Fibroblast of lung (primary cell): Measurements from ENCODE around the gene ATOSB. TPM values are rescaled to one million over a fixed set of nuclear protein-coding genes. Genes with fewer than 3 reads are reported as not detected.

Experiments used
- DNase-seq, 2 donors: peaks; one replicate each; pipeline versions ENCODE4 v3.0.0 to v3.0.0-alpha.2; 2010; ENCODE audit warnings: low read depth in 2 of 2
- H2AFZ ChIP-seq: 2 replicates; pipeline ENCODE4 v1.5.1; 2012; ENCODE audit warnings: low read length, control low read depth, inconsistent platforms
- H3K27ac ChIP-seq: 2 replicates; pipeline ENCODE4 v1.5.1; 2011; ENCODE audit warnings: low read length, control low read depth; ENCODE audit not compliant: insufficient read depth
- H3K27me3 ChIP-seq: 2 replicates; pipeline ENCODE4 v1.5.1; 2011; ENCODE audit warnings: mild to moderate bottlenecking, low read length; ENCODE audit not compliant: control insufficient read depth, insufficient read depth
- H3K36me3 ChIP-seq: 2 replicates; pipeline ENCODE4 v1.5.1; 2011; ENCODE audit warnings: low read length; ENCODE audit not compliant: control insufficient read depth, insufficient read depth
- H3K4me1 ChIP-seq: 2 replicates; pipeline ENCODE4 v1.5.1; 2011; ENCODE audit warnings: low read length; ENCODE audit not compliant: control insufficient read depth, insufficient read depth; ENCODE audit errors: extremely low read depth
- H3K4me2 ChIP-seq: 2 replicates; pipeline ENCODE4 v1.5.1; 2011; ENCODE audit warnings: low read length, control low read depth; ENCODE audit not compliant: insufficient read depth; ENCODE audit errors: extremely low read depth
- H3K4me3 ChIP-seq, 4 experiments: fragments of 200-600 bp in 1 of 4; sonication (generic) in 1 of 4; replicated peaks in 1 of 4; 2 replicates each; pipeline ENCODE4 v1.5.1; 2011 to 2016; ENCODE audit warnings: low read length in 4 of 4, low read depth in 3 of 4, mild to moderate bottlenecking in 3 of 4, control low read depth in 2 of 4, inconsistent platforms in 1 of 4, mixed read lengths in 1 of 4; ENCODE audit not compliant: insufficient read depth in 1 of 4; ENCODE audit errors: control extremely low read depth in 1 of 4
- H3K79me2 ChIP-seq: 2 replicates; pipeline ENCODE4 v1.5.1; 2012; ENCODE audit warnings: mild to moderate bottlenecking, low read length, inconsistent platforms; ENCODE audit not compliant: control insufficient read depth, insufficient read depth
- H3K9ac ChIP-seq: 2 replicates; pipeline ENCODE4 v1.5.1; 2011; ENCODE audit warnings: mild to moderate bottlenecking, low read length, control low read depth; ENCODE audit not compliant: insufficient read depth
- H3K9me3 ChIP-seq: 2 replicates; pipeline ENCODE4 v1.5.1; 2012; ENCODE audit warnings: low read depth, low read length; ENCODE audit not compliant: control insufficient read depth, insufficient read depth
- H4K20me1 ChIP-seq: 2 replicates; pipeline ENCODE4 v1.5.1; 2011; ENCODE audit warnings: low read length; ENCODE audit not compliant: control insufficient read depth, insufficient read depth; ENCODE audit errors: extremely low read depth
- EZH2 ChIP-seq: IDR thresholded peaks from 2 replicates; pipeline ENCODE4 v1.5.1; 2012; ENCODE audit warnings: low read length, control low read depth, mild to moderate bottlenecking; ENCODE audit errors: missing control alignments
- polyA plus RNA-seq, 2 donors: library from polyadenylated mRNA; depleted of rRNA in 1 of 2; stranded (reverse) in 1 of 2; unstranded in 1 of 2; fragments of >200 nt; gene quantifications; 2 replicates each; pipeline ENCODE4 v1.2.1, GENCODE V29; 2011 to 2012; ENCODE audit warnings: missing spikeins in 1 of 2
- total RNA-seq: library from RNA; depleted of rRNA; stranded (reverse); fragments of >200 nt; gene quantifications from 2 replicates; pipeline ENCODE4 v1.2.1, GENCODE V29; 2014
- TF ChIP-seq, protein P1 (sequence below), 2 donors: IDR thresholded peaks in 1 of 2; conservative IDR thresholded peaks in 1 of 2; 1 replicate in 1 of 2; 2 replicates in 1 of 2; pipeline ENCODE4 v1.5.1; 2011 to 2012; ENCODE audit warnings: low read length in 2 of 2, control low read depth in 1 of 2, inconsistent platforms in 1 of 2, low read depth in 1 of 2, mild to moderate bottlenecking in 1 of 2

ATOSB gene
- total and polyA plus RNA-seq, 2 donors (not counting 1 experiment from before 2014, with no cell fraction given), result 18.2 to 24.5 TPM

DNA sequence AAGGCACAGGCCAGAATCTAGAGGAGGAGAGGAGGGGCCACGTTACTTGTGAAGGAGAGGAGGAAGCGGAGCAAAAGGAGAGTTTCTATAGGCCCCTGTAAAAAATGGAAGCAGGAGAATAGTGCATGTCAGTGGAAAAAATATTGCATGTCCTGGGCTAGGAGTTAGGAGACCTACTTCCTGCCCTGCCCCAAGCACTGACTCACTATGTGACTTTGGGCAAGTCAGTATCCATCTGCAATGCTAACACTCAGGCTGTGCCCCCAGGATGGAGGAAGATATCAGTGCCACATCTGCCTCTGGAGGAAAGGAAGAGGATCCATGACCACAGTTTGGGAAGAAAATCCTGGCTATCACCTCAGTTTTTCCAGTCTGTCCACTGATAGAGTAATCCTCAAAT, 26.2 kb downstream of the ATOSB start:
- Histone ChIP-seq H3K79me2 (no peaks in the 10 kb centered on the region), H3K4me1 (no peaks in the 10 kb centered on the region), H3K27me3 (no peaks in the 10 kb centered on the region), H3K36me3 (peaks cover 6% of the 10 kb centered on the region), H3K9ac (no peak overlapping the region), H2AFZ (no peak overlapping the region), H3K4me3 (no peak overlapping the region), H3K4me2 (no peak overlapping the region), H3K27ac (no peak overlapping the region), H3K9me3 (no peaks in the 10 kb centered on the region), H4K20me1 (no peaks in the 10 kb centered on the region)
- no peak for TF ChIP-seq EZH2
- TF ChIP-seq, protein P1, sequence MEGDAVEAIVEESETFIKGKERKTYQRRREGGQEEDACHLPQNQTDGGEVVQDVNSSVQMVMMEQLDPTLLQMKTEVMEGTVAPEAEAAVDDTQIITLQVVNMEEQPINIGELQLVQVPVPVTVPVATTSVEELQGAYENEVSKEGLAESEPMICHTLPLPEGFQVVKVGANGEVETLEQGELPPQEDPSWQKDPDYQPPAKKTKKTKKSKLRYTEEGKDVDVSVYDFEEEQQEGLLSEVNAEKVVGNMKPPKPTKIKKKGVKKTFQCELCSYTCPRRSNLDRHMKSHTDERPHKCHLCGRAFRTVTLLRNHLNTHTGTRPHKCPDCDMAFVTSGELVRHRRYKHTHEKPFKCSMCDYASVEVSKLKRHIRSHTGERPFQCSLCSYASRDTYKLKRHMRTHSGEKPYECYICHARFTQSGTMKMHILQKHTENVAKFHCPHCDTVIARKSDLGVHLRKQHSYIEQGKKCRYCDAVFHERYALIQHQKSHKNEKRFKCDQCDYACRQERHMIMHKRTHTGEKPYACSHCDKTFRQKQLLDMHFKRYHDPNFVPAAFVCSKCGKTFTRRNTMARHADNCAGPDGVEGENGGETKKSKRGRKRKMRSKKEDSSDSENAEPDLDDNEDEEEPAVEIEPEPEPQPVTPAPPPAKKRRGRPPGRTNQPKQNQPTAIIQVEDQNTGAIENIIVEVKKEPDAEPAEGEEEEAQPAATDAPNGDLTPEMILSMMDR (conservative IDR thresholded peaks at IDR 0.05 in 1 of 2, IDR thresholded peaks at IDR 0.05 in 1 of 2; ENCODE audit: low read depth in 1 of 2, low read length in 2 of 2), result no peak
- DNase-seq, result no peak

DNA sequence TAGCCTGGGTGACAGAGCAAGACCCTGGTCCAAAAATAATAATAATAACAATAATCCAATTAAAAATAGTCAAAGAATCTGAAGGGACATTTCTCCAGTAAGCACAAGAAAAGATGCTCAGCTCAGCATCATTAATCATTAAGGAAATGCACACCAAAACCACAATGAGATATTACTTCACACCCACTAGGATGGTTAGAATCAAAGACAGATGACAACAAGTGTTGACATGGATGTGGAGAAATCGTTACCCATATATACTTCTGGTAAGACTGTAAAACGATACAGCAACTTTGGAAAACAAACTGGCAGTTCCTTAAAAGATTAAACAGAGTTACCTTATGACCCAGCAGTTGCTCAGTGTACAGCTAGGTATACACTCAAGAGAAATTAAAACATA, 30.6 kb downstream of the ATOSB start:
- H4K20me1 ChIP-seq, result no peaks in the 10 kb centered on the region
- H3K27me3 ChIP-seq, result no peaks in the 10 kb centered on the region
- H3K79me2 ChIP-seq, result no peaks in the 10 kb centered on the region
- TF ChIP-seq, protein P1 (conservative IDR thresholded peaks at IDR 0.05 in 1 of 2, IDR thresholded peaks at IDR 0.05 in 1 of 2; ENCODE audit: low read depth in 1 of 2, low read length in 2 of 2), result no peak
- no peak for TF ChIP-seq EZH2
- H3K4me1 ChIP-seq, result no peaks in the 10 kb centered on the region
- no peak overlapping the region for H3K4me3 ChIP-seq
- DNase-seq, result no peak
- H3K9me3 ChIP-seq, result no peaks in the 10 kb centered on the region
- H3K27ac ChIP-seq, result no peak overlapping the region
- H3K36me3 ChIP-seq, result peaks cover 4% of the 10 kb centered on the region
- H2AFZ ChIP-seq, result no peak overlapping the region
- no peak overlapping the region for H3K9ac ChIP-seq
- H3K4me2 ChIP-seq, result no peak overlapping the region

DNA sequence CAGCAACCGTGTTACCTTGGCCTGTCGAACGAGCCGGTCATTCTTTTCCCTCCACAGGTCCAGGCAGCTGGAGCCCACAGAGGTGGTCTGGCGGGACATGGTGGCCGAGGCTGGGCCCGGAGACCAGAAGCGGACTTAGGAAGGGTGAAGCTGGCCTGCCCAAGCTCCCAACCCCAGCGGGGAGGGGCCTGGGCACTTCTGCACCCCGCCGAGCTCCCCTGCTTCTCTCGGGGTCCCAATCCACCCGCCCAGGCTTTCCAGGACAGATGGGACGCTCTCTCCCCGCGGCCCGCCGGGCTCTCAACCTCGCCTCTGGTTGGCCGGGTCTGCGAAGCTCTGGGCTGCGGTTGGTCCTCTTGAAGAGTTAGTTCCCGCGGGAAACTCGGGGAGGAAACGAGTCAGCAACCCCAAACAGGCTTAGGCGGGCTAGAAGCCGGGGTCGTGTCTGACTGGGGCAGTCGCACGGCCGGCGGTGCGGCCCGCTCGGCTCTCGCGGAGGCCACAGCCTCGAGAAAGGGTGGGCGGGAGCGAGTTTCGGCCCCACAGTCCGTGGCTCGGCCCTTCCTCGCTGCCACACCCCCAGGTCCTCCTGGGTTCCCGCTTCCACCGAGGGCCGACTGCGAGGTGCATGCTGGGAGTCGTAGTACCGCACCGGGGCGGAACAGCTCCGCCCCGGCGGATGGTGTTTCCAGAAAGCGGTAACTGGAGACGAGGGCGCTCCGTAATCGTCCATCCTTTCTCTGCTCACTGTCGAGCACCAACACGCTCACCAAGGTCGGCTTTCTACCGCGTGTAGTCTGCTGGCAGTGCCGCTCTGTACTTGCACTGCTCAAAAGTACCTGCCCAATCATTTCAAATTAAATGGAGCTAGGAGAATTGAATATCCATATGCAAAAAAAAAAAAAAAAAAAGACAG, 36.0 kb downstream of the ATOSB start, which contains the start of gene FANCG:
FANCG (minus strand) TSS at position 517 of the 916 bp plus-strand sequence; CDS start at position 99, 418 bp downstream.
- TF ChIP-seq EZH2, result no peak
- TF ChIP-seq, protein P1 (conservative IDR thresholded peaks at IDR 0.05 in 1 of 2, IDR thresholded peaks at IDR 0.05 in 1 of 2; ENCODE audit: low read depth in 1 of 2, low read length in 2 of 2), result no peak
- Histone ChIP-seq H3K27ac (peak within 1 kb of the TSS; percentile 70), H3K27me3 (no peaks in the 10 kb centered on the region), H3K4me2 (peak within 1 kb of the TSS; percentile 97), H3K9me3 (no peaks in the 10 kb centered on the region), H2AFZ (peak within 1 kb of the TSS; percentile 89), H3K9ac (peak within 1 kb of the TSS; percentile 66), H3K4me3 (peak within 1 kb of the TSS; percentile 68 to 89 (median 84)), H3K79me2 (peaks cover 25% of the 10 kb centered on the region), H4K20me1 (no peaks in the 10 kb centered on the region), H3K4me1 (peaks cover 7% of the 10 kb centered on the region), H3K36me3 (peaks cover 4% of the 10 kb centered on the region)
- DNase-seq, result peak; percentile 92 to 93
